IgD-negative memory B cell (primary cell): Measurements from ENCODE around the gene AP1B1. TPM values are rescaled to one million over a fixed set of nuclear protein-coding genes. Genes with fewer than 3 reads are reported as not detected.

Source experiments
- H3K27ac Mint-ChIP-seq, 3 donors: one replicate each; pipeline ENCODE4 v1.8.0; 2020 to 2022; ENCODE audit warnings: mild to moderate bottlenecking in 3 of 3, mixed read lengths in 3 of 3, moderate library complexity in 1 of 3
- H3K27me3 Mint-ChIP-seq: one replicate; pipeline ENCODE4 v1.8.0; 2021; ENCODE audit warnings: mixed read lengths
- H3K36me3 Mint-ChIP-seq: one replicate; pipeline ENCODE4 v1.8.0; 2020; ENCODE audit warnings: mild to moderate bottlenecking, mixed read lengths
- H3K4me1 Mint-ChIP-seq, 3 donors: one replicate each; pipeline ENCODE4 v1.8.0; 2020 to 2022; ENCODE audit warnings: mixed read lengths in 3 of 3, mild to moderate bottlenecking in 1 of 3
- H3K4me3 Mint-ChIP-seq, 4 donors: one replicate each; pipeline ENCODE4 v1.8.0; 2020 to 2022; ENCODE audit warnings: mild to moderate bottlenecking in 4 of 4, mixed read lengths in 4 of 4, moderate library complexity in 3 of 4
- H3K9me3 Mint-ChIP-seq, 3 donors: one replicate each; pipeline ENCODE4 v1.8.0; 2020 to 2021; ENCODE audit warnings: mixed read lengths in 3 of 3, mild to moderate bottlenecking in 1 of 3
- polyA plus RNA-seq: library from polyadenylated mRNA; unstranded; fragments of 300-500 nt; fragmentation: Illumina TruSeq; gene quantifications from one replicate; pipeline ENCODE4 v1.2.3, GENCODE V29; 2021

AP1B1 gene
- polyA plus RNA-seq, 1 donor from 2014 or later: 45.9 TPM

DNA sequence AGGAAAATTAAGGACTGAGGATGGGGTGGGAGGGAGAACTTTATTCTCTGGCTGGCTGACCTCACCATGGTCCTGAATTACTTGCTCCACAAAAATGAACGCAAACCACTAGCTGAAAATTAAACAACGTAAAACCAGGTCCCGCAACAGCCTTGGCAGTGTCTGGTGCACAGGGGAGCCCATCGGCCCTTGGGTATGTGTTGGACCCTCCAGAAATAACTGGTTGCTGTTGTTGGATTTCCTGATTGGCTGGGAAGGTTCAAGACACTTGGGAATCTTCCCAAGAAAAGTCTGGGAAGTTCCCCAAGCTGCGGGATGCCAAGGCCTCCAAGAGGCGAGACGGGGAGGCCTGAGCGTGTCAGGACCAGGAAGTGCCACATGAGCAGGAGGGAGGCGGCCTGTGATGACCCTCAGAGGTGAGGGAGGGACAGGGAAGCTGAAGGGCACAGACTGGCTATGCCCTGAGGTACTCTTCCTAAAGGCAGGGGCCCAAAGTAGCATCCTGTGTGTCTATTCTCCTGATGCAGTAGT lies 62.5 kb downstream of the AP1B1 start:
- H3K27ac Mint-ChIP-seq: peak overlapping the region in 1 of 3 donors; percentile 7
- H3K9me3 Mint-ChIP-seq: no peaks in the 10 kb centered on the region
- no peaks in the 10 kb centered on the region for H3K27me3 Mint-ChIP-seq
- H3K4me1 Mint-ChIP-seq: peaks cover 0 to 2% (median 0%) of the 10 kb centered on the region in 3 donors
- H3K36me3 Mint-ChIP-seq: peaks cover 2% of the 10 kb centered on the region
- no peak overlapping the region for H3K4me3 Mint-ChIP-seq

DNA sequence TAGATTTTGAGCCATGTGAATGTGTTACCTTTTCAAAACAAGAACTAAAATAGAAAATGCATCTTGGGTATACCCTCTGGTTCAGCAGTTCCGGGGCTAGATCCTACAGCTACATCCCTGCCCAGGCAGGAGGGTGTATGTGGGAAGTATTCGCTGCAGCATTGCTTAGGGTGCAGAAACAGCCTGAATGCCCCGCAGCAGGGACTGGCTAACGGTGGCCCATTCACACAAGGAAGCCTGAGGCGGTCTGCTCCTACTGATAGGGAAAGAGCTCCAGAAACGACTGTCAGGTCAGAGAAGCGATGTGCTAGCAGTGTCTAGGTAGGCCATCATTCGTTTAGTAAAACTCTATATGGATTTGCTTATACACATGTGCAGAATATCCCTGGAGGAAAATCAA lies 63.0 kb downstream of the AP1B1 start:
- H3K9me3 Mint-ChIP-seq: no peaks in the 10 kb centered on the region
- peaks cover 0 to 2% (median 0%) of the 10 kb centered on the region in 3 donors for H3K4me1 Mint-ChIP-seq
- peaks cover 2% of the 10 kb centered on the region for H3K36me3 Mint-ChIP-seq
- H3K27ac Mint-ChIP-seq: peak overlapping the region in 2 of 3 donors; percentile 7 to 53
- H3K27me3 Mint-ChIP-seq: no peaks in the 10 kb centered on the region
- no peak overlapping the region for H3K4me3 Mint-ChIP-seq

DNA sequence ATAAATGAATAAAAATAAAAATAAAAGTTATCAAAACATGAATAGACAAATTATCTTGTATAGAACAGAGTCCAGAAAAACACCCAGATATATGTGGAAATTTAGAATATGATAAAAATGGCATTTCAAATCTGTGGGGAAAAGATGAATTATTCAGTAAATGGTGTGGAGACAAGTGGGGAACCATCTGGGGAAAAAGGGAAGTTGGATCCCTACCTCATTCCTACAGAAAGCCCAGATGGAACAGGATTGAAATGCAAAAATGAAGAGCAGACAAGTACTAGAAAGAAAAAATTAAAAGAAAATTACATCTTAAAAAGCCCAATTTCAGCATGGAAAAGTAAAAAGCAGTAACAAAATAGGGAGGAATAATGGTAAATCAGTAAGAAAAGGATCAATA lies 64.7 kb downstream of the AP1B1 start:
- Mint-ChIP-seq H3K4me3 (no peak overlapping the region), H3K27me3 (no peaks in the 10 kb centered on the region)

DNA sequence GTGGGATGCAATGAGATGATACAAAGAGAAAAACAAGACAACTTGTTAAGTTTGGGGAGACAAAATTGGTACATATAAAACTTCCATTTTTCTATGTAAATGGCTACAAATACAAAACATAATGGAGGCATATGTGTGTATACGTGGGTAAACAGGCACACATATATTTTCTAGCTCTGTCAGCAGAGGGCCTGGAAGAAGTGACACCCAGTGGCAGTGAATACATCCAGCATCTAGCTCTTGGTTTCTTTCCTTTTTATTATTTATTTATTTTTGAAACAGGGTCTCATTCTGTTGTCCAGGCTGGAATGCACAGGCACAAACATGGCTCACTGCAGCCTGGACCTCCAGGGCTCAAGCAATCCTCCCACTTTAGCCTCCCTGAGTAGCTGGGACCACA lies 67.8 kb downstream of the AP1B1 start:
- Mint-ChIP-seq H3K9me3 (no peaks in the 10 kb centered on the region), H3K36me3 (peaks cover 5% of the 10 kb centered on the region), H3K27me3 (peaks cover 7% of the 10 kb centered on the region), H3K27ac (no peak overlapping the region), H3K4me3 (no peak overlapping the region), H3K4me1 (peaks cover 0 to 5% (median 2%) of the 10 kb centered on the region in 3 donors)

More for the DNA sequence above, 64.7 kb downstream of the AP1B1 start:
- peaks cover 2% of the 10 kb centered on the region for H3K36me3 Mint-ChIP-seq
- H3K4me1 Mint-ChIP-seq: peaks cover 0 to 2% (median 0%) of the 10 kb centered on the region in 3 donors
- no peaks in the 10 kb centered on the region for H3K9me3 Mint-ChIP-seq
- H3K27ac Mint-ChIP-seq: no peak overlapping the region

DNA sequence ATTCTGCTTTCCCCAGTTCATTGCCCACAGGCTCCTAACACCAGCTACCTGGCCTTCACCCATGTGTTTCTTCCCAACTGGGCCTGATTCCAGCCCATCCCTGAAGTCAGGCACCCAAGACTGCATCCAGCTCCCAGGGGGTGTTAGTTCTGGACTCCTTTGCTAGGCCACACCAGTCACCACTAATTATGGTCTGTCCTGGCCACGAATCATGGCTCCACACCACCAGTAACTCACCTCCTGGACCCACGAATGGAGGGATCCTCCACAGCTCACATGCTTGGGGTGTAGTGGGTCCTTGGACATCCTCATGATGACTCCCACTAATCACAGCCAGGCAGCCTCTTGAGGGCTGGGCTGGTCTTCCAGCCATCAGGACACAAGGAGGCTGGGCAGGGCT lies 69.3 kb downstream of the AP1B1 start:
- Mint-ChIP-seq H3K36me3 (peaks cover 5% of the 10 kb centered on the region), H3K4me1 (peaks cover 5 to 9% (median 6%) of the 10 kb centered on the region in 3 donors), H3K4me3 (no peak overlapping the region), H3K9me3 (no peaks in the 10 kb centered on the region), H3K27me3 (peaks cover 15% of the 10 kb centered on the region), H3K27ac (no peak overlapping the region)

DNA sequence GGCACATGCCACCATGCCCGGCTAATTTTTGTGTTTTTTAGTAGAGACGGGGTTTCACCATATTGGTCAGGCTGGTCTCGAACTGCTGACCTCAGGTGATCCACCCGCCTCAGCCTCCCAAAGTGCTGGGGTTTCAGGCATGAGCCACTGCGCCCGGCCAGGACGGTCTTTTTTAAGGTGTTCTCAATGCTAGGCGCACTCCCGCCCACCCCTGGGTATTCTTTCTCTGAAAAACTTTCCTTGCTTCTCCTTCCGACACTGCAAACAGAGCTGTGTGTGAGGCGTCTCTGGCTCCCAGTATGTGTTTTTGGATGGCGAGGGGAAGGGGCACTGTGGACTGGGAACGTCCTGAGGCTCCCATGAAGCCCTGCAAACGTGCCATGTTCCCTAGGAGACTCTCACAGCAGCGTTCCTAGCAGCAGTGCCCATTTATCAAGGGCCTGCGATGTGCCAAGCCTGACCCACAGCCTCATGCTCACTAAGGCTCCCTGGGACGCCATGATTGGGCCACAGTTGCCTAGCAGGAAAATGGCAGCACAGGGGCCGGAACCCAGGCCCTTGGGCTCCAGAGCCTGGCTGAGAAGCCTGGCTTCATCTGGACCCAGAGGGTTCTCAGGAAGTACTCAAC lies 70.4 kb downstream of the AP1B1 start:
- peak overlapping the region in 1 of 4 donors; percentile 3 for H3K4me3 Mint-ChIP-seq
- peaks cover 5% of the 10 kb centered on the region for H3K36me3 Mint-ChIP-seq
- no peaks in the 10 kb centered on the region for H3K9me3 Mint-ChIP-seq
- peaks cover 9 to 13% (median 10%) of the 10 kb centered on the region in 3 donors for H3K4me1 Mint-ChIP-seq
- H3K27ac Mint-ChIP-seq: no peak overlapping the region
- peaks cover 24% of the 10 kb centered on the region for H3K27me3 Mint-ChIP-seq

DNA sequence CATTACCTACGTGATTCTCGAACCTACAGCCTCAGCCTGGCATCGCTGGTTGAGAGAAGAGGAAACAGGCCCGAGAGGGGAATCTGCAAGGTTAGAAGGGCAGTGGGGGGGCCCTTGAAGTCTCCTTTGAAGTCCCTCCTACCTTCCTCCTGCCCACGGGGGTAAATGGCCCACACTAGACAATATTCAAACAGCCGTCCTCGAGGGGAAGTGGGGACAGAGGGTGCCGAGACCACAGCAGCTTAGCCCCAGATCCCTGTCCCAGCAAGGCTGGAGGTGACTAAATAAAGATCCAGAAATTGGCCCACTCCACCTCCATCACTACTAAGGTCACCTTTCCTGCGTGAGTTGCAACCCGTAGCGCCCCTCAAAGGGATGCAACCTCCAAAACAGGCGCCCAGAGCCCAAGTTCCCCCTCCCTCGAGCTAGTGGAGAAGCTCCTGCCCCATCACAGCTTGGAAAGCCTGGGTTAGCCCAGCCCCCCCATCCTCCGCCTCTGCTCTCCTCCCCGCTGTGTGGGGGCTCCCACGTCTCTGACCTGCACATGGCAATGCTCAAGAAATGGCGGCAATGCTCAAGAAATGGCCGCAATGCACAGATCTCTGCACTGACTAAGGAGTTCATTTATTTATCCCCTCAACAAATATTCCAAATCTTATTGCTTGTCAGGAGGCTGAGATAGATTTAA lies 72.1 kb downstream of the AP1B1 start:
- peak overlapping the region in 3 of 4 donors; percentile 35 to 74 (median 63) for H3K4me3 Mint-ChIP-seq
- peaks cover 32% of the 10 kb centered on the region for H3K27me3 Mint-ChIP-seq
- peak overlapping the region in 1 of 3 donors; percentile 51 for H3K27ac Mint-ChIP-seq
- H3K36me3 Mint-ChIP-seq: peaks cover 5% of the 10 kb centered on the region
- no peaks in the 10 kb centered on the region for H3K9me3 Mint-ChIP-seq
- peaks cover 10 to 13% (median 12%) of the 10 kb centered on the region in 3 donors for H3K4me1 Mint-ChIP-seq

DNA sequence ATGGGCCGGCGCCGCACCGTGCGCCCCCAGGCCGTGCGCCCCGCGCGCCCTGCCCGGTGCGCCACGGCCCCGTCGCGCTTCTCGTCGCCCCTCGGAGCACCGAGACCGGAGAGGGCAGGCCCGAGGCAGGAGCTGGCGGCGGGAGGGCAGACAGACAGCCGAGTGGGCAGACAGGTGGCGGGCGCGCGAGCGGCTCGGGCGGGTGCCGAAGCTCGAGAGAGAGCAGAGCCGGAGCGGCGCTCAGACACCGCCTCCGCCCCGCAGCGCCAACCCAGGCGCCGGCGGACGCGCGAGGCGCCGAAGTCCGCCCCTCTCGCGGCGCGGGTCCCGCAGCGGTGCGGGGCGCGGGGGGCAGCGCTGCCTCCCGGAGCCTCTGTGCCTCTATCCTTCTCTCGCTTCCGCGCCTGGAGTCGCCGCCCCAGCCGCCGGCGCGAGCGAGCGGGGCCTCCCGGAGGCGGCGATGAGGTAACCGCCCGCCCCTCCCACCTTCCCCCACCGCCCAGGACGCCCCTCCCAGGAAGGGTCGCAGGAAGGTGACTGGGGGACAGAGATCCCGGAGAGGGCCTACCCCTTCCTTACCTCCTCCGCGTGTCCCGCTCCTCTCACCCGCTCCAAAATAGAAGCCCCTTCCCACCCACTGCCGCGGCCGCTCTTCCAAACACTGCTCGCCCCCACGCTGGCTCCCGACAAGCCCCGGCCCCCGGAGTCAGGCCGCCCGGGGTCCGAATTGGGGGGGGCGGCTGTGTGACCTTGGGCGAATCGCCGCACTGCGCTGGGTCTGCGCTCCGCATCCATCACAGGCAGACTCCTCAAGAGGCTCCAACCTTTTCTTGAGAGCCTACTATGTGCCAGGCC lies 72.9 kb downstream of the AP1B1 start, which contains the start of gene RASL10A:
Gene RASL10A (minus strand): TSS at position 412 of the 855 bp plus-strand sequence. CDS start 451 bp downstream, outside the sequence.
- H3K36me3 Mint-ChIP-seq: peaks cover 5% of the 10 kb centered on the region
- H3K27ac Mint-ChIP-seq: peak within 1 kb of the TSS; percentile 37 to 78 (median 68)
- H3K4me1 Mint-ChIP-seq: peaks cover 12 to 13% (median 12%) of the 10 kb centered on the region in 3 donors
- peaks cover 40% of the 10 kb centered on the region for H3K27me3 Mint-ChIP-seq
- H3K9me3 Mint-ChIP-seq: no peaks in the 10 kb centered on the region
- peak within 1 kb of the TSS; percentile 35 to 80 (median 67) for H3K4me3 Mint-ChIP-seq

DNA sequence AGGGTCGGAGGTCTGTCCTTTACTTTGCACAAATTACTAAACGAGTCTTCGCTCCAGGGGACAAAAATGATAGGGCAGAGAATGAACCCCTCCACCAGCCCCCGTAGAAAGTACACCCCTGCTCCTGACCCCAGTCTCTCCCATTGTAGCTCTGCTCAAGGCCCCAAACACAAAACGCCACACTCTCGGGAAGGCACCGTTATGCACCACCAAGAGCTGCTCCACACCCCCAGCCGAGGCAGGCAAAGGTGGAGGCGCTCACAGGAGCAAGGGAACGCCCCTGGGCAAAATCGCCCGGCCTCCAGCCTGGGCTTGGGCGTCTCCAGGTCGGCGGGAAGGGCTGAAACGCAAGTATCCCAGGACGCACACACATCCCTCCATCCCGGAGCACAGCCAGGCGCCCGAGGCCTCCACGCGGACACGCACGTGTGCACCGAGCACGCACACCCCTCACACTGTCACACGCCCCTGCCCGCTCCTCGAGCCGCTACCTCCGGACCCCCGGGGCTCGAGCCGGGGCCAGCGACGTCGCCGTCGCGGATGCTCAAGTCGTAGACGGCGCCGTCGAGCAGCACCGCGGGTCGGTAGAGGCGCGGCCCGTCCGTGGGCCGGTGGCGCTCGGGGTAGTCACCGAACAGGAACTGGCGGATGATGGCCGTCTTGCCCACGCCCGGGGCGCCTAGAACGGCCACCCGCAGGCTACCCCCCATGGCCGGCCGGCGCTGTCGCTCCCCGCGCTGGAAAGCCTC lies 73.7 kb downstream of the AP1B1 start:
- Mint-ChIP-seq H3K27ac (peak overlapping the region; percentile 37 to 78 (median 68)), H3K4me1 (peaks cover 12 to 13% (median 12%) of the 10 kb centered on the region in 3 donors), H3K27me3 (peaks cover 40% of the 10 kb centered on the region), H3K9me3 (no peaks in the 10 kb centered on the region), H3K36me3 (peaks cover 5% of the 10 kb centered on the region), H3K4me3 (peak overlapping the region; percentile 12 to 80 (median 42))

DNA sequence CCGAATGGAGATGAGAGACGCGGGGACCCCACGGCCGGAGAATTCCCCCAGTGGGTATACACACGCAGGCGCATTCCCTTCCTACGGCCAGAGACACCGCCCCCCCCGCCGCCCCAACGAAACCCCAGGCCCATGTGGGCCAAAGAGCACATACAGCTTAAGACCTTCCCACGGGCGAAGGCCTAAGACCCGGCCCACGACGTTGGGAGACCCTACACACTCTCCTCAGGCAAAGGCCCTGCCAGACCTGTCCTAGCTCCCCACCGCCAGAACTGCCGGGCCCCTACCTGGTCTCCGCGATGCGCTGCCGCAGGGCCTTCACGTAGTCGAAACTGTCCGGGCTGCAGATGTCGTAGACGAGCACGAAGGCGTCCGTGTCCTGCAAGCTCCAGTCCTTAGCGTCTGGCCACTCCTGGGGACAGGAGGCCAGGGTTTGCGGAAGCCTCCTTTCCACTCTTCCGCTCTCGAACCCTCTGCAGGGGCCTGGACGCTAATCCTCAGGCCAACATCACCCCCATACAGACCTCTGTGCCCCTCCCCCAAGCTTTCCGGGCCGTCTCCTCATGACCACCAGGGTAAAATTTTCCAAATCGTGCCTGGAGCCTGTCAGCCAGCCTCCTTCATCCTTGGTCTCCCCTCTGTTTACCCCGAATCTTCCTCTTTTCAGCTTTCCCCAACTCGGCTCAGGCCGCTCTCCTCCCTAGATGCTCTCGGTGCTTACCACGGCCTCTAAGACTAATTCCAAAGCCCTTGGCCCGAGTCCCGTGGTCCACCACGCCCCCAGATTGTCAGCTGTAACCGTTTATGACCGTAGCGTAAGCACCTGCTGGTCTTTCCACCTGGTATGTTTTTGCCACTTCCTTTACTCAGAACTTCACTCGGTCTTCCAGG lies 74.5 kb downstream of the AP1B1 start:
- peak overlapping the region; percentile 12 to 67 (median 42) for H3K4me3 Mint-ChIP-seq

DNA sequence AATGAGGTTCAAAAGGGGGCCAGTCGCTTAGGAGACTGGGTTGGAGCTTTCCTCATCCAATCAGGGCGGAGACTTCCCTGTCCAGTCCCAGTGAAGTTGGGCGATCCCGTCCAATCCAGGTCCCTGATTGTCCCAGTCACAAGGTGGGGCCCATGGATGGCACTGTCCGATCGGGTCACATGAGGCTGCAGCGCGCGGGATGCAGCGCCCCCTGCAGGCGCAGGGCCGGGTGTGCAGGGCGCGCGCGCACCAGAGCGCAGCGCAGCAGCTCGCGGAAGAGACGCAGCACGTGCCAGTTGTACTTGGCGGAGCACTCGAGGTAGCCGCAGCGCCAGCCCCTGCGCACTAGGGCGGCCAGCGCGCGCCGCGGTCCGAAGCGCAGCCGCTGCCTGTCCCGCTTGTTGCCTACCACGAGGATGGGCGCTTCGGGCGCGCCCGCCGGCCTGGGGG lies 75.2 kb downstream of the AP1B1 start:
- peaks cover 5% of the 10 kb centered on the region for H3K36me3 Mint-ChIP-seq
- H3K27me3 Mint-ChIP-seq: peaks cover 42% of the 10 kb centered on the region
- H3K27ac Mint-ChIP-seq: no peak overlapping the region
- peaks cover 12 to 13% (median 12%) of the 10 kb centered on the region in 3 donors for H3K4me1 Mint-ChIP-seq
- no peaks in the 10 kb centered on the region for H3K9me3 Mint-ChIP-seq
- no peak overlapping the region for H3K4me3 Mint-ChIP-seq

More for the DNA sequence above, 74.5 kb downstream of the AP1B1 start:
- Mint-ChIP-seq H3K27ac (peak overlapping the region in 2 of 3 donors; percentile 37 to 78), H3K9me3 (no peaks in the 10 kb centered on the region), H3K27me3 (peaks cover 40% of the 10 kb centered on the region), H3K4me1 (peaks cover 12 to 13% (median 12%) of the 10 kb centered on the region in 3 donors), H3K36me3 (peaks cover 5% of the 10 kb centered on the region)

DNA sequence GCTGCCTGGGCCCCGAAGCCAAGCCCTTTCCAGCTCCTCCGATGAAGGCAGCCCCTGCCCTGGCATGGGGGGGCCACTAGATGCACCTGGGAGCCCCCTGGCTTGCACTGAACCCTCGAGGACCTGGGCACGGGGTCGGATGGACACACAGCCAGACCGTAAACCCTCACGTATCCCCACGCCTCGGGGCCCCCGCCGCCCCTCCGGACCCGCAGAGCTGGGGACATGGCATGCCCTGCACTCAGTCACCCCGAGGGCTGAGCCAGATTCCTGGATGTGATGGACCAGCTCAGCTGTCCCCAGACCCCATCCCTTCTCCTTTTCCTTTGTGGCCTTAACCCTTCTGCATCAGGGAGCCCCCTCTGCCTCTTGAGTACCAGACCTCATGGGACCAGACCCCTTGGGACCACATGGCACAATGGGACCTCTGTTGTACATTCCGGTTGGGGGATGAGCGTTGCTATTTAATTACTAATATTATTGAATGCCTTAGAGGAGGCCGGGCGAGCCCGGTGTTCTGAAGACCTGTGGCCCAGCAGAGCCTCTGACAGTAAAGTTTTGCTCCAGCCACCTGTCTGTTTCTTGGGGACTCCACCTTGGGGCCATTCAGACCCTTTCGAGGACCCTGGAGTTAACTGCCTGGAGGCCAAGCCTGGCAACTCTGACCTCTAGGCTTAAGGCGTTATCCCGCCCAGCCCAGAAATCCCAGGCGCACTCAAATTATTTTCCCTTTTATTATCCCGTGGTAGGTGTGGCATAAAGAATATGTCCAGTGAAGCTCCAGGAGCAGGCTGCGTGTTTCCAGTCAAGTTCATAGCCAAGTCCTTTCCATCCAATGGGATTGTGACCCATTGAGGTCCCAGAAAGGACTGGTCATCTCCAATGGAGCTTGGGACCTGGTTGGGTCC lies 75.9 kb downstream of the AP1B1 start:
- H3K4me1 Mint-ChIP-seq: peaks cover 12 to 14% (median 12%) of the 10 kb centered on the region in 3 donors
- H3K4me3 Mint-ChIP-seq: peak overlapping the region in 1 of 4 donors; percentile 78
- H3K27ac Mint-ChIP-seq: no peak overlapping the region
- peaks cover 44% of the 10 kb centered on the region for H3K27me3 Mint-ChIP-seq
- H3K9me3 Mint-ChIP-seq: no peaks in the 10 kb centered on the region
- peaks cover 5% of the 10 kb centered on the region for H3K36me3 Mint-ChIP-seq
